GM18502 (cell line): ENCODE measurements around the gene DKKL1.

Experiments used
- ATAC-seq: cut with Tn5 transposase; IDR thresholded peaks from one replicate; pipeline ENCODE4 v1.9.1; 2021; ENCODE audit warnings: mild to moderate bottlenecking; ENCODE audit not compliant: unreplicated experiment, poor library complexity

The DKKL1 gene

DNA sequence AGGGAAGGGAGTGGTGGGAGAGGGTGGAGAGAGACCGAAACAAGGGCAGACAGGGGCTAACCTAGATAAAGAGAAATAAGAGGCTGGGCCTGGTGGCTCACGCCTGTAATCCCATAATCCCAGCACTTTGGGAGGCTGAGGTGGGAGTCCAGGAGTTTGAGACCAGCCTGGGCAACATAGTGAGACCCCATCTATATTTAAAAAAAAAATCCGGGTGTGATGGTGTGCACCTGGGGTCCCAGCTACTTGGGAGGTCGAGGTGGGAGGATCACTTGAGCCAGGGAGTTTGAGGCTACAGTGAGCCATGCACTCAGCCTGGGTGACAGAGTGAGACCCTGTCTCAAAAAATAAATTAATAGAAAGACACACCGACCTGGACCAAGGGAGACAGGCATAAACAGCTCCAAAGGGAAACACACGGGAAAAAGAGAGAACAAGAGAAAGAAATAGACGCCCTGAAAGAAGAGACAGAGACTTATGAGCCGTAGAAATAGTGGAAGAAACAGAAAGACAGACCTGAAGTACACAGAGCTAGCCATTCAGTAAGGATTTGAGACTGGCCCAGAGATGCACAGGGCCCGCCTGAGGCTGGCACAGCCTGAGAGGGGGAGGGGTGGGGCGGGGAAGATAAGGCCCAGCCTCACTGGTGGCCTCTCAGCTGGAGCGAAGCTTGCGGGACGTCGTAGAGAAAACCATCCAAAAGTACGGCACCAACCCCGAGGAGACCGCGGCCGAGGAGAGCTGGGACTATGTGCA, 26.2 kb upstream of the DKKL1 start:
- no peak for ATAC-seq

DNA sequence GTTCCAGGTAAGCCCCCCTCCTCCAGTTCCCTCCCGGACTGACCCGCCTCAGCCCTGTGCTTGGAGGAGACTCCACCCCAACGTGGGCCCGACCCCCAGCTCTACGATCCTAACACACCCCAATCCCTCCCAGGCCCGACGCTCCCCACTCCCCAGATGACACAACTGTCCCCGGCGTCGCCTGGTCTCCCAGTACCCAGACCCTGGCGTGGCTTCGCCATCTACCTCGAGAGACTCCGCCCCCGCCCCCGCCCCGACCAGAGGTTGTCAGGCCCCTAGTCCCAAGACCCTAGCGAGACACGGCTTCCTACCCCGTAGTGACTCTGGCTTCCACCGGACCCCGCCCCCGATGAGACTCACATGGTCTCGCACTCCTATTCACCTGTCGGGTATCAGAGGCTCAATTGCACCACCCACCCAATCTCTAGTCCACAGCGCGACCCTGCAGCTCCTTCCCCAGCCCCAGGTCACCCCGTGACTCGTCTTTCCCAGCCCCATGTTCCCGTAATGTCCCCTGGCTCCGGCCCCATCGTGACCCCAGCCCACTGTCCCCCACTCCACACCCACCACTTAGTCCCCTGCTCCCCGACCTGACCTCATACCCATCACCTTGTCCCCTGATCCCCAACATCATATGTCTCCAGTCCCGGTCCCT, 25.5 kb upstream of the DKKL1 start:
- no peak for ATAC-seq

DNA sequence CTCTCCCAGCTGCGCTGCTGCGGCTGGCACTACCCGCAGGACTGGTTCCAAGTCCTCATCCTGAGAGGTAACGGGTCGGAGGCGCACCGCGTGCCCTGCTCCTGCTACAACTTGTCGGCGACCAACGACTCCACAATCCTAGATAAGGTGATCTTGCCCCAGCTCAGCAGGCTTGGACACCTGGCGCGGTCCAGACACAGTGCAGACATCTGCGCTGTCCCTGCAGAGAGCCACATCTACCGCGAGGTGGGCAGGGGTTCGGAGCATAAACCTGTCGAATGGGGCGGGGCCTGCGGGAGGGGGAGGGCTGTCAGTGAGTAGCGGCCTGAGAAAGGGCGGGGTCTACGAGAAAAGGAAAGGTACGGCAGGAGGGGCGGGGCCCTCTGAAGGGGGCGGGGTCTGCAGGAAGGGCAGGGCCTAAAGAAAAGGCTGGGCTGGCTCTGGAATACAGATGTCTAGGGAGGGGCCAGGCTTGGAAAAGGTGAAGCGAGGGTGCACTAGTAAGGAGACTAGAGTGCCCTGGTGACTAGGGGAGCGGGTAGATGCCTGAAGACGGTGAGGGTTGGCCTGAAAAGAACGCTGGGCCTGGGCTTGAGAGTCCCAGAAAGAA, 24.9 kb upstream of the DKKL1 start:
- ATAC-seq = no peak

DNA sequence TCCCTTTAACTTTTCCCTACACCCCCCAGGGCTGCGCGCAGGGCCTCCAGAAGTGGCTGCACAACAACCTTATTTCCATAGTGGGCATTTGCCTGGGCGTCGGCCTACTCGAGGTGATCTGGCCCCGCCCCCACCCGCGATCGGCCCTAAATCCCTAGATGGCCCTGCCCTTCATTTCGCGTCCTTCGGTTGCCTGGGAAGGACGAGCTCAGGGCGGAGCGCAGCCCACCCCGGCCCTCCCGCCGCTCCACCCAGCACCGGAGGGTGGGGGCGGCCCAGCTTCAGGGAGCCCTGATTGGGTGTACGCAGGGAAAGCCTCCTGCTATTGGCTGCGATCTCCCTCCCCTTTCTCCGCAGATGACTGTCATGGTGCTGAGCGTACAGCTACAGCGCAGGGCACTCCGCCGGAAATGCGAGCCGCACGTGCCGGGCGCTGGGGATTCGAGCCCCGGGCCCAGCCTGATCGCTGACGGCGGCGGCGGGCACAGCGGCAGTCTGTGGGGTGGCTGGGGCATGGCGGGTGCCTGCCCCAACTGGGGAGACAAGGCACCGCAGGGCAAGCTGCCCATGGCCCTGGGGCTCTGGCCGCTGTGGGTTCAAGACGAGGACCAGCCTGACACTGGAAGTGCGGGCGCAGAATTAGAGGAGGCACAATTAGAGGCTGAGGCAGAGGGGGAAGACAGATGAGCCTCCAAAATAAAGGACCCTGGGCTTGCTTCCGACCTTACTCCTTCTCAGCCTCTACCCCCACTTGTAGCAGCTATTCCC, 24.2 kb upstream of the DKKL1 start:
- ATAC-seq = no peak

DNA sequence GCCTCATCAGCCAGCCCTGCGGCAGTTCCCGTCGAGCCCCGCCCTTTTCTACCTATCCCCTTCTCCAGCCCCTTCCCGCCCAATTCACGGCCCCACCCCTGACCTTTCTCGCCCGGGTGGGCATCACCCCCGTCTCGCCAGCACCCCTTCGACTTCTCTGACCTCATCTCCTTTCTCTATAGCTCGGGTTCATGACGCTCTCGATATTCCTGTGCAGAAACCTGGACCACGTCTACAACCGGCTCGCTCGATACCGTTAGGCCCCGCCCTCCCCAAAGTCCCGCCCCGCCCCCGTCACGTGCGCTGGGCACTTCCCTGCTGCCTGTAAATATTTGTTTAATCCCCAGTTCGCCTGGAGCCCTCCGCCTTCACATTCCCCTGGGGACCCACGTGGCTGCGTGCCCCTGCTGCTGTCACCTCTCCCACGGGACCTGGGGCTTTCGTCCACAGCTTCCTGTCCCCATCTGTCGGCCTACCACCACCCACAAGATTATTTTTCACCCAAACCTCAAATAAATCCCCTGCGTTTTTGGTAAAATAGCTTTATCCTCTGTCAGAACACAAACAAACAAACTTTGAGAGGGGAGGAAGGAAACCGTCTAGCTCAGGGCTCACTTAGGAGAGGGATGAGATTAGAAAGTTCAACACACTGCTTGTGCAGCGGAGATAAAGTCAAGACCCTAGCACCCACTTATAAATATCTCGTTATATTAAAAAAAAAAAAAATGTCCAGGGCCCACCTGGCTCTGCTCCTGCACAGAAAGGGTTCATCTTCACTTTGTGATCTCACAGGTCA, 23.4 kb upstream of the DKKL1 start:
- ATAC-seq = peak; percentile 55

DNA sequence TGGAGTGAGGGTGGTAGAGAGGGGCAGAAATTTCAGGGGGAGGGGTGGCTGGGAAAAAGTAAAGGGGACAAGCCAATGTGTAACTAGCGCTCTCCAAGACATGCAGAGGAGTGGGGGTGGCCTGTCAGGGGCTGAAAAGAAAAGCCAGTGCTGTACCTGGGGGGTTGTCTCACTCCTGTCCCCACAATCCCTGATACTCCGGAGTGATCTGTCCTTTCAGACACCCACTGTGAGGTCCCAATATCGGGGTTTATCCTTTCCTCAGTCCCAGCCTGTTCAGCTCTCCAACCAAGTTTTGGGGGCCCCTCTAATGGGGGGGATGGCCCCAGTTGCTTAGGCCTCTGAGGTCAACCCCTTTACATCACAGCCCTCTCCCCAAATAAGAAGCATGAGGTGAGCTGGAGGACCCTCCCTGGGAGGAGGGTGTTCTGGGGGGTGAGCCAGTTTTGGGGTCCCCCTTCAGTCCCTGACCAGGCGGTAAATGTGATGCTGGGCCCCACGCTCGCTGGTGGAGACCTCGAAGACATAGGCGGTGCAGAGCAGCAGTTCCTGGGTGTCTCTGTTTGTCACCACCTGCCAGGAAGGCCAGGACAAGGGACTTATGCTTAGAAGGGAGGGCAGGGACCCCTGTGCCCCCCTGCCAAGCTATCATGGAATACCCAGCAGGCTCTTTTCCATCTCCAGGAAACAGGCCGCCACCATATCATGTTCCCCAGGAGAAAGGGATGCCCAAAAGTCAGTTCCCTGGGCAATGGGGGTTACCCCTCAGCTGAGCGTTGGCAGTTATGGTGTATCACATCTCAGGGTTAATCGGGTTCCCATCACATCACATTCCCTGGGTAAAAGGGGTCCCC, 22.6 kb upstream of the DKKL1 start:
- no peak for ATAC-seq

DNA sequence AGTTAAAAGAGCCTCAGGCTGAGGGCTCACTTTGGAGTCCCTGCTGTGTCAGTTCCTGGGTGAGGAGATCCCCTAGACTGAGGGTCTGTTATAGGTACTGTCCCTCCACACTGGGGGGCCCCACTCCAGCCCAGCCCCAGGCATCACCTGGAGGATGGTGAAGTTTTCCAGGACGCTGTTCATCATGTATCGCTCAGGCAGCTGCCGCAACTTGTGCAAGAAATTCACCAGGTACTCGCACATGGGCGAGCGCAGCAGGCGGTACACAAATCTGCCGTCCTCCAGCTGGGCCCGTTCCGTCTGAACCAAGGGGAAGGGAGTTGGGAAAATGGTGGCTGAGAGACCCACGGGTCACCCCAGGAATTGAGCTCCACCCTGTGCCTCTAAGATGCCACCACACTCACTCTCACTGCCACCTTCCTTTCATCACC, 21.4 kb upstream of the DKKL1 start:
- no peak for ATAC-seq

DNA sequence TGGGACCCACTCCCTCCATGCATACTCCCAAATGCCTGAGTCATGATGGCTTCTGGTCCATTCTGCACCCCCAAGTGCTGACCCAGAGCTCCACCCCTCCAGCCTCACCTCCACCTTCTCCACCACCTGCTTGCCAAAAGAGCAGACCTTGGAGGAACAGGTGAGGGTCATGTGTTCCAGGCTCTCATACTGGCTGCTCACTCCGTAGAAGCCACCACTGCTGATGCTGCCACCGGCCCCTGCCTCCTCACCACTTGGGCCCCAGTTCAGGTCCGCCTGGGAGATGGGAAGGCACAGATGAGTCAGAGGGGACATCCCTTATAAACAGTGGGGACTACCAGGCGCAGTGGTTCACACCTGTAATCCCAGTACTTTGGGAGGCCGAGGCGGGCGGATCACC, 20.6 kb upstream of the DKKL1 start:
- no peak for ATAC-seq

DNA sequence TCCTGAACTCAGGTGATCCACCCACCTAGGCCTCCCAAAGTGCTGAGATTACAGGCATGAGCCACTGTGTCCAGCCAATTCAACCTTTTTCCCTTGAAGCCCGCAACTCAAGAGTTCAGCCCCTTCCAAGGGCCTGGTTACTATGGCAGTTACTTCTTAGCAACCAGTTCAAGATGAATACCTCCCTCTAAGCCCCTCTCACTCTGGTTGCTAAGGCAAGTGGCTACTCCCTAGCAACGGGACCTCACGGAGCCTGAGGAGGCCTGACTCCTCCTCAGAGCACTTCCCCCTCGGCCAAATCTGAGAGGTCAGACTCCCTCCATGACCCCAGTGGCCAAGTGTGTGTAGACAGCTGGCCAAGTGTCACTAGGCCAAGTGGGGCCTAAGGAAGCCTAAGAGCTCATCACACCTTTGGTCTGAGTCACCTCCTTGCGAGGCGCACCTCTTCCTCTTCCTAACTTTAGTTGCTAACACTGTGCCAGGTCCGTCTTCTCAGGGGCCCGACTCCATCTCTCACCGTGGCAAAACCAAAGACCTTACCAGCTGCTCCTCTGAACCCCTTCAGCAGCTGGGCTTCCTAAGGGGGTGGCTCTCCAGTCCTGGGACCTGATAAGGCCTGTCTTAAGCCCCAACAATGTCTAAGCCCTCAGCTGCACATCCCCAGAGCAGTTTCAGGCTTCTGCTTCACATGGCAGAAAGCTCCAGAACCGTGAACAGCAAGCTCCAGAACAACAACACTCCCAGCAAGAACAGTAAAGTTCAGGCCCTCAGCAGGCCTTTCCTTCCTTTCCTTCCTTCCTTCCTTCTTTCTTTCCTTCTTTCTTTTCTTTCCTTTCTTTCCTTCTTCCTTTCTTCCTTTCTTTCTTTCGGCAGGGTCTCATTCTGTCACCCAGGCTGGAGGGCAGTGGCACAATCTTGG, 18.9 kb upstream of the DKKL1 start:
- no peak for ATAC-seq

DNA sequence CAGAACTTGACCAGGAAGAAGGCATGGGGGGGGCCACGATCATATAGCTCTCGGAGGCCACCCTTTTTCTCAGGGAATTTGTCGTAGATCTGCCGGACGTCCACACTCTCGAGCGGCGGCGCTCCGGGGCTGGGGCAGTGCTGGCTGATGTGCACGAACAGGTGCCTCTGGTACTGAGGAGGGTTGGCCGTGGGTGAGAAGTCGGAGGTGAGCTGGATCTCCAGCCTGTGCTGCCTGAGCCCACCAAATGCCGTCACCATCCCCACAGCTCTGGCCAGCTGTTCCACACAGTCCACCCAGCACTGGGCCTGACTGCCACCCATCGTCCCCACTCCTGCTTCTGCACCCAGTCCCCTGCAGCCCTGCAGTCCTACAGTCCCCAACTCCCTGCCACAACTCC, 16.5 kb upstream of the DKKL1 start:
- ATAC-seq = no peak

DNA sequence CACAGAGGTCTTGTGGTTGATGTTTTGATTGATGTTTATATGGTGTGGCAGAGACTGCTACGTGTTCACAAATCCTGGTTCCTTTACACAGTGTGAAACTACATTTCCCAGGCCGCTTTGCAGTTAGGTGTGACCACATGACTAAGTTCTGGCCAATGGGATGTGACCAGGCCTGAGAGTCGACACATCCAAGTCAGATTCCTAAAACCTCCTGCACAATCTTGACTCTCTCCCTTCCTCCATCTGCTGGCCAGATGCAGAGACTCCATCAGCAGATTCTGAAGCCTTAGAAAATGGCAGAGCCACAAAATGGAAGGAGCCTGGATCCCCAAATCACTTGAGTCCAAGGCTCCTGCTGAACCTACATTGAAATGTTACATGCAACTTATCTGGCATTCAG, 15.8 kb upstream of the DKKL1 start:
- no peak for ATAC-seq

DNA sequence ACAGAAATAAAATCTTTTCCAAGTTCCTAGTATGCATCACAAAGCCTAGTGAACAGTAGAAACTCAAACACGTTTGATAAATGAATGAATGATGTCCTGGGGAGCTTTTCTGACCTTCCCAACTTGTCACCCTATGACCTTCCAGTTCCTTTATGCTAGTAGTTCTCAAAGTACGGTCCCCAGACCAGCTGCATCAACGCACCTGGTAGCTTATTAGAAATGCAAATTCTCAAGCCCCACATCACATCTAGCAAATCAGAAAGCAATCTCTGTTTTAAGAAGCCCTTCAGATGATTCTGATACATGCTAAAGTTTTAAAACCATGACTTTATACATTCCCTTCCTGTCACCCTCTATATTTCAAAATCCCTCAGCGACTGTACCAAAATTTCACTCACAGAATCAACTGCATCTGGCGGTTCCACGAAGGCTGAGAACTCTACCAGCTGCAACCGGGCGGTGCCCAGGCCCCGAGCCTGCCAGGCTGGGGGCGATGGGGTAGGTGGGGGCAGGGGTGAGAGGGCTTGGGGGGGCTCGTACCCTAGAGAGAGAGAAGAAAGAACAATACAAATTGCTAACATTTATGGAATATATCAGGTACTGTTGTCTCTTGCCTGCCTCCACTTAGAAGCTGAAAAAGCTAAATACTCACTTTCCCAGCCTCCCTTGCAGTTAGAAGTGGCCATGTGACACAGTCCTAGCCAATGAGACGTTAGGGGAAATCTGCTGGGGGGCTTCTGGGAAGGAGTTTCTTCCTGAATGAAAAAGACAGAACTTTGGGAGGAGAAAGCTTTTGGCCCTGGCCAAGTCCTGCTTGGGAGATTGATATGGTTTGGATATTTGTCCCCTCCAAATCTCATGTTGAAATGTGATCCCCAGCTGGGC, 15.1 kb upstream of the DKKL1 start:
- ATAC-seq = no peak

DNA sequence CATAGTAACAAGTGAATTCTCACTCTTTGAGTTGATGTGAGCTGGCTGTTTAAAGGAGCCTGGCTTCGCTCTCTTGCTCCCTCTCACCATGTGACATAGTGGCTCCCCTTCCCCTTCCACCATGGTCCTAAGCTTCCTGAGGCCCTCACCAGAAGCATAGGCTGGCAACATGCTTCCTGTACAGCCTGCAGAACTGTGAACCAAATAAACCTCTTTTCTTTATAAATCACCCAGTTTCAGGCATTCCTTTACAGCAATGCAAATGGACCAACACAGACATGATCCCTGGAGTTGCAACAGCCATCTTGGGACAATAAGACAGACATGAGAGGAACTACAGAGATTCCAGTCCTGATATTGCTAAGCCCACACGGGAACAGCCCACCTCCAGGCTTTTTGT, 14.1 kb upstream of the DKKL1 start:
- ATAC-seq = no peak

DNA sequence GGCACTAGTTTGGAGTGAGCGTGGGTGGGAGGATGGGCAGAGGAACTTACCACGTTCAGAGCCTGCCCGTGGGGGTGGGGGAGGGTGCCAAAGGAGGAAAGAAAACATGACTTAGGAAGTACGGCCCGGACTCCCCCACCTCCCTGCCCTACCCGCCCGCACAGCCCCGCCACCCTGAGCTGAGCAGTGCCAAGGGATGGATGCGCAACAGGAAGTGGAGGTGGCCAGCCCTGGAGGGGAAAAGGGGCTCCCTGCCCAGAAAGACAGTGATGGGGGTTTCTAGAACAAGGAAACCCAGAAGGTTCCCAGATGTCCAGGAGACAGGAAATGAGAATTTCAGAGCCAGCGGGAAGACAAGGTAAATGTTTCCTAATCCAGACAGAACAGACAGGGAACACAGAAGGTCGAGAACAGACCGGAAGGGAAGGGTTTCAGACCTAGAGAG, 7.7 kb upstream of the DKKL1 start:
- no peak for ATAC-seq

DNA sequence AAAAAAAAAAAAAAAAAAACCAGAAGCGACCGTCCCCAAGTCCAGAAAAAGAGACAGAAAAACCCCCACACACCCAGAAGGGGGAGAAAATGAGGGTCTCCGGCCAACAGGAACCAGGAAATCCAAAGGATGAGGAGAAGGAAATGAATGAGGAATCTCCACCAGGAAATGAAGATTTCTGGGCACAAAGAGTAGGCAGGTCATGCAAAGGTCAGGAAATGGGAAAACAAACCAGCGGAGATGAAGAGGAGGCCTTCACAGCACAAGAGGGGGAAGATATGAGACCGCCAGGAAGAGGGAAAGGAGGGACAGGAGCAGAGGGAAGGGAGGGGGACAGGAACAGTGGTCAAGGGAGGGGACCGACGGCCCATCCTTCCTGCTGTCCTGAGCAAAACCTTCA, 7.3 kb upstream of the DKKL1 start:
- ATAC-seq = no peak

DNA sequence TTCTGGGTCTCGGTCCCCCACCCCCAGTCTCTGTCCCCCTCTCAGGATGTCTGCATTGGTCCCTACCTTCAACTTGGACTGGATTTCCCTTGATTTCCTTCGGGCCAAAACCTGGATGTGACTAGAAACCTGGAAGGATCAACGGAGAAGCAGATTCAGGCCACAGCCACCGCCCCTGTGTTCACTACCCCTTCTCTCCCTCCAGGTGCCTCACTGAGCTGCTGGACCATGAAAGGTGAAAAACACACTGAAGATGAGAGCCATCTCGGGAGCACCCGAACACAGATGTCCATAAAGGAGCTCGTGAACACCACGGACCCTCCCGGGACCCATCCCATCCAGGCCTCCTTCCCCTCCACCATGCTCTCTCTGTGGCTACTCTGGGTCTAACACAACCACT, 6.5 kb upstream of the DKKL1 start:
- no peak for ATAC-seq
